BLaER1 treated with 17β-estradiol and CSF1 and Interleukin-3, amounts not matched to agents 10 nM and 100 nM (cell line): Measurements from ENCODE around the gene ATP5F1D.

Experiments
- H3K27ac ChIP-seq, 11 experiments: shearing (Covaris generic); formaldehyde crosslinking; 2 replicates each; pipeline ENCODE4 v1.8.1; 2022
- H3K27me3 ChIP-seq, 11 experiments: shearing (Covaris generic); formaldehyde crosslinking; 2 replicates each; pipeline ENCODE4 v1.8.1; 2022
- H3K36me3 ChIP-seq, 11 experiments: shearing (Covaris generic); formaldehyde crosslinking; 2 replicates each; pipeline ENCODE4 v1.8.1; 2022
- H3K4me1 ChIP-seq, 10 experiments: shearing (Covaris generic); formaldehyde crosslinking; 2 replicates each; pipeline ENCODE4 v1.8.1; 2022
- H3K4me2 ChIP-seq, 11 experiments: shearing (Covaris generic); formaldehyde crosslinking; 2 replicates each; pipeline ENCODE4 v1.8.1; 2022
- H3K4me3 ChIP-seq, 10 experiments: shearing (Covaris generic); formaldehyde crosslinking; 2 replicates each; pipeline ENCODE4 v1.8.1; 2022
- H3K9ac ChIP-seq, 11 experiments: shearing (Covaris generic); formaldehyde crosslinking; 2 replicates each; pipeline ENCODE4 v1.8.1; 2022
- H3K9me3 ChIP-seq, 11 experiments: shearing (Covaris generic); formaldehyde crosslinking; replicated peaks in 1 of 11; 2 replicates each; pipeline ENCODE4 v1.8.1; 2022
- H4K20me1 ChIP-seq, 11 experiments: shearing (Covaris generic); formaldehyde crosslinking; 2 replicates each; pipeline ENCODE4 v1.8.1; 2022
- Cebpa-rat ChIP-seq, 11 experiments: shearing (Covaris generic); IDR thresholded peaks; 2 replicates each; pipeline ENCODE4 v1.8.1; 2022

The ATP5F1D gene

GRCh38 chr19:1219786-1220476 lies 21.6 kb upstream of the ATP5F1D start:
- no peak for TF ChIP-seq Cebpa-rat (IDR thresholded peaks at IDR 0.05)
- no peak overlapping the region for H3K4me2 ChIP-seq
- peaks cover 93 to 100% (median 97%) of the 10 kb centered on the region in 11 experiments for H4K20me1 ChIP-seq
- H3K27me3 ChIP-seq, result no peaks in the 10 kb centered on the region
- peak overlapping the region in 2 of 11 experiments; percentile 29 to 34; a peak in 2 of 22 replicates for H3K9ac ChIP-seq
- no peak overlapping the region for H3K4me3 ChIP-seq
- no peaks in the 10 kb centered on the region for H3K9me3 ChIP-seq
- H3K27ac ChIP-seq, result no peak overlapping the region
- H3K36me3 ChIP-seq, result peaks cover 60 to 94% (median 79%) of the 10 kb centered on the region in 11 experiments
- peaks cover 18 to 69% (median 40%) of the 10 kb centered on the region in 10 experiments for H3K4me1 ChIP-seq

GRCh38 chr19:1220477-1220930 lies 21.0 kb upstream of the ATP5F1D start:
- Histone ChIP-seq H3K4me2 (no peak overlapping the region), H3K27ac (no peak overlapping the region), H3K4me3 (no peak overlapping the region), H3K27me3 (no peaks in the 10 kb centered on the region), H3K9me3 (no peaks in the 10 kb centered on the region), H3K36me3 (peaks cover 61 to 94% (median 85%) of the 10 kb centered on the region in 11 experiments), H4K20me1 (peaks cover 92 to 100% (median 97%) of the 10 kb centered on the region in 11 experiments), H3K9ac (0 out of 22 replicates have a peak overlapping the region, but pooled peaks of 1 of the 11 experiments have one; percentile 18), H3K4me1 (peaks cover 12 to 69% (median 34%) of the 10 kb centered on the region in 10 experiments)
- TF ChIP-seq Cebpa-rat (IDR thresholded peaks at IDR 0.05), result no peak

- peak overlapping the region in 3 of 11 experiments; percentile 10 to 31 (median 18); a peak in 2 of 22 replicates for H3K9ac ChIP-seq
- H3K27ac ChIP-seq, result no peak overlapping the region
- no peak overlapping the region for H3K4me2 ChIP-seq
- no peaks in the 10 kb centered on the region for H3K9me3 ChIP-seq
- no peaks in the 10 kb centered on the region for H3K27me3 ChIP-seq
- TF ChIP-seq Cebpa-rat (IDR thresholded peaks at IDR 0.05), result no peak
- peaks cover 92 to 100% (median 97%) of the 10 kb centered on the region in 11 experiments for H4K20me1 ChIP-seq
- H3K4me1 ChIP-seq, result peaks cover 11 to 69% (median 30%) of the 10 kb centered on the region in 10 experiments
- no peak overlapping the region for H3K4me3 ChIP-seq
- H3K36me3 ChIP-seq, result peaks cover 64 to 97% (median 84%) of the 10 kb centered on the region in 11 experiments
Observed at GRCh38 chr19:1220976-1221903, 20.3 kb upstream of the ATP5F1D start.

GRCh38 chr19:1221904-1222255 lies 19.7 kb upstream of the ATP5F1D start:
- Histone ChIP-seq H3K36me3 (peaks cover 66 to 97% (median 84%) of the 10 kb centered on the region in 11 experiments), H3K27ac (no peak overlapping the region), H4K20me1 (peaks cover 86 to 100% (median 97%) of the 10 kb centered on the region in 11 experiments), H3K9me3 (no peaks in the 10 kb centered on the region), H3K9ac (peak overlapping the region in 6 of 11 experiments; percentile 12 to 46 (median 34); a peak in 6 of 22 replicates), H3K27me3 (no peaks in the 10 kb centered on the region), H3K4me2 (peak overlapping the region in 1 of 11 experiments; percentile 23; a peak in 1 of 22 replicates), H3K4me3 (no peak overlapping the region), H3K4me1 (peaks cover 11 to 63% (median 26%) of the 10 kb centered on the region in 10 experiments)
- no peak for TF ChIP-seq Cebpa-rat (IDR thresholded peaks at IDR 0.05)

- peak overlapping the region in 7 of 11 experiments; percentile 16 to 46 (median 38); a peak in 6 of 22 replicates for H3K9ac ChIP-seq
- peaks cover 81 to 100% (median 96%) of the 10 kb centered on the region in 11 experiments for H4K20me1 ChIP-seq
- H3K36me3 ChIP-seq, result peaks cover 71 to 97% (median 84%) of the 10 kb centered on the region in 11 experiments
- H3K4me3 ChIP-seq, result no peak overlapping the region
- H3K27me3 ChIP-seq, result no peaks in the 10 kb centered on the region
- no peak overlapping the region for H3K27ac ChIP-seq
- TF ChIP-seq Cebpa-rat (IDR thresholded peaks at IDR 0.05), result no peak
- no peaks in the 10 kb centered on the region for H3K9me3 ChIP-seq
- peak overlapping the region in 7 of 11 experiments; percentile 8 to 32 (median 18); a peak in 5 of 22 replicates for H3K4me2 ChIP-seq
- peaks cover 11 to 57% (median 22%) of the 10 kb centered on the region in 10 experiments for H3K4me1 ChIP-seq
Observed at GRCh38 chr19:1222394-1222793, 19.2 kb upstream of the ATP5F1D start.

GRCh38 chr19:1223018-1223855 lies 18.3 kb upstream of the ATP5F1D start:
- Histone ChIP-seq H3K4me3 (no peak overlapping the region), H4K20me1 (peaks cover 77 to 100% (median 88%) of the 10 kb centered on the region in 11 experiments), H3K9me3 (no peaks in the 10 kb centered on the region), H3K27ac (no peak overlapping the region), H3K27me3 (no peaks in the 10 kb centered on the region), H3K4me1 (peaks cover 10 to 50% (median 18%) of the 10 kb centered on the region in 10 experiments; a peak in 18 of 20 replicates), H3K4me2 (peak overlapping the region in 7 of 11 experiments; percentile 8 to 32 (median 18); a peak in 5 of 22 replicates), H3K9ac (peak overlapping the region in 7 of 11 experiments; percentile 16 to 46 (median 38); a peak in 6 of 22 replicates), H3K36me3 (peaks cover 80 to 97% (median 90%) of the 10 kb centered on the region in 11 experiments)
- no peak for TF ChIP-seq Cebpa-rat (IDR thresholded peaks at IDR 0.05)

- H3K36me3 ChIP-seq, result peaks cover 84 to 95% (median 90%) of the 10 kb centered on the region in 11 experiments
- H3K27ac ChIP-seq, result no peak overlapping the region; a peak in 1 of 22 replicates
Observed at GRCh38 chr19:1224047-1224825, 17.3 kb upstream of the ATP5F1D start.

More at GRCh38 chr19:1224047-1224825, 17.3 kb upstream of the ATP5F1D start:
- H3K27me3 ChIP-seq, result no peaks in the 10 kb centered on the region
- peaks cover 10 to 41% (median 15%) of the 10 kb centered on the region in 10 experiments; a peak in 18 of 20 replicates for H3K4me1 ChIP-seq
- H3K9me3 ChIP-seq, result no peaks in the 10 kb centered on the region
- H3K9ac ChIP-seq, result peak overlapping the region in 5 of 11 experiments; percentile 16 to 61 (median 44); a peak in 6 of 22 replicates
- no peak for TF ChIP-seq Cebpa-rat (IDR thresholded peaks at IDR 0.05)
- H4K20me1 ChIP-seq, result peaks cover 68 to 95% (median 79%) of the 10 kb centered on the region in 11 experiments
- no peak overlapping the region for H3K4me3 ChIP-seq
- peak overlapping the region in 3 of 11 experiments; percentile 50 to 61 (median 52); a peak in 5 of 22 replicates for H3K4me2 ChIP-seq
